HUDEP-2 (cell line): Measurements from ENCODE around the gene STAC3.

Experiments used
- DNase-seq, 76 experiments: peaks; one replicate each; lab custom pipeline; 2025; ENCODE audit not compliant: unreplicated experiment in 76 of 76; lab: John Stamatoyannopoulos, UW

Gene STAC3

GRCh38 chr12:57198329-57198728, 52.7 kb downstream of the STAC3 start:
- no peak for DNase-seq

- no peak for DNase-seq
These were observed 54.0 kb downstream of the STAC3 start for GRCh38 chr12:57196956-57197355.

DNA sequence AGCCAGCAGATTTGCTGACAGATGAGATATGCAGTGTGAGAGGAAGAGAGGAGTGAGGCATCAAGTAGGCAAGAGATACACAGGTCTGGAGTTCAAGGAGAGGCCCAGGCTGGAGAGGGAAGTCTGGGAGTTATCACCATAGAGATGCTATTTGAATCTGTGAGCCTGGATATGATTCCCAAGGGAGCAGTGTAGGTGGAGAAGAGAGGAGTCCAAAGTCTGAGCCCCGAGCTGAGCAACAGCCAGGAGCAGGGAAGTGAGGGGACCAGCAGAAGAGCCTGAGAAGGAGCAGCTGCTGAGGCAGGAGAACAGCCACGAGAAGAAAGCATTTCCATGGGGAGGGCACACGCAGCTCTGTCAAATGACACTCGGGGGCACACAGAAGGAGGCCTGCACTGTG, 54.5 kb downstream of the STAC3 start:
- no peak for DNase-seq

- no peak for DNase-seq
These were observed 55.2 kb downstream of the STAC3 start for GRCh38 chr12:57195611-57196371.

DNA sequence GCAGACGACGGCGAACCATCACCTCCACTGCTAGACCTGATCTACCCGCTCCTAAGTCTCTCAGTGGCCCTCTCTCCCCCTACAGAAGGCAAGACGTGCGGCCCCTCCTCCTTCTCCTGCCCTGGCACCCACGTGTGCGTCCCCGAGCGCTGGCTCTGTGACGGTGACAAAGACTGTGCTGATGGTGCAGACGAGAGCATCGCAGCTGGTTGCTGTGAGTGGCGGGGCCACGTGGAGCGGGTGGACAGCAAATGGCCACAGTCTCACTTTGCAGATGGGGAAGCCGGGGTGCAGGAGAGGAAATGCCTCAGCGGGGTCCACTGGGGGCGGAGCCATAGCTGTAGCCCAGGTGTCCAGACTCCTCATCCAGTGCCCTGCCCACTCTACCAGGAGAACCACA, 55.8 kb downstream of the STAC3 start:
- DNase-seq = no peak

DNA sequence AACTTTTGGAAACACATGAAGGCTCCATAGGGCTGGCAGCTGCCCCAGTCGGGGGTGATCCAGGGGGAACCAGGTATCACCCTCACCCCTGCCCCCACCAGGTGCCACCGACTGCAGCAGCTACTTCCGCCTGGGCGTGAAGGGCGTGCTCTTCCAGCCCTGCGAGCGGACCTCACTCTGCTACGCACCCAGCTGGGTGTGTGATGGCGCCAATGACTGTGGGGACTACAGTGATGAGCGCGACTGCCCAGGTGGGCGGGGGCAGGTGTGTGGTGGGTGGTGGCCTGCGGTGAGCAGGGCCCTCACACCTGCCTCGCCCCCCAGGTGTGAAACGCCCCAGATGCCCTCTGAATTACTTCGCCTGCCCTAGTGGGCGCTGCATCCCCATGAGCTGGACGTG, 56.7 kb downstream of the STAC3 start:
- no peak for DNase-seq

GRCh38 chr12:57193706-57194245, 57.2 kb downstream of the STAC3 start:
- DNase-seq = no peak
